GM19351 (cell line): ENCODE results near the gene INO80.

Source experiments
- ATAC-seq: cut with Tn5 transposase; IDR thresholded peaks from one replicate; pipeline ENCODE4 v1.9.1; 2021; ENCODE audit warnings: mild to moderate bottlenecking, moderate library complexity; ENCODE audit not compliant: unreplicated experiment

INO80 gene

GRCh38 chr15:41011055-41011815, 104.8 kb downstream of the INO80 start:
- no peak for ATAC-seq

GRCh38 chr15:41010345-41010744, 105.7 kb downstream of the INO80 start:
- no peak for ATAC-seq

GRCh38 chr15:41006479-41006878, 109.6 kb downstream of the INO80 start:
- ATAC-seq = no peak

GRCh38 chr15:41004490-41004889, 111.6 kb downstream of the INO80 start:
- ATAC-seq = no peak

GRCh38 chr15:41001524-41002214, 114.4 kb downstream of the INO80 start:
- no peak for ATAC-seq

GRCh38 chr15:40999190-40999589, 116.9 kb downstream of the INO80 start:
- no peak for ATAC-seq

- ATAC-seq = no peak
These were observed 120.4 kb downstream of the INO80 start for GRCh38 chr15:40995656-40996055.

- no peak for ATAC-seq
These were observed 123.3 kb downstream of the INO80 start for GRCh38 chr15:40992825-40993224.

GRCh38 chr15:40992241-40992741, 123.8 kb downstream of the INO80 start:
- no peak for ATAC-seq

GRCh38 chr15:40991355-40991754, 124.7 kb downstream of the INO80 start:
- ATAC-seq = no peak

GRCh38 chr15:40990789-40991188, 125.3 kb downstream of the INO80 start:
- no peak for ATAC-seq

- no peak for ATAC-seq
These were observed 126.0 kb downstream of the INO80 start for GRCh38 chr15:40990080-40990479.

- no peak for ATAC-seq
These were observed 127.9 kb downstream of the INO80 start for GRCh38 chr15:40988156-40988555.

- ATAC-seq = no peak
These were observed 129.3 kb downstream of the INO80 start for GRCh38 chr15:40986820-40987219.

- no peak for ATAC-seq
These were observed 130.3 kb downstream of the INO80 start for GRCh38 chr15:40985541-40986330.

- ATAC-seq = no peak
These were observed 131.1 kb downstream of the INO80 start for GRCh38 chr15:40984964-40985363.

- ATAC-seq = no peak
These were observed 131.7 kb downstream of the INO80 start for GRCh38 chr15:40984406-40984805.

- ATAC-seq = no peak
These were observed 133.2 kb downstream of the INO80 start for GRCh38 chr15:40982855-40983254.

GRCh38 chr15:40981186-40981585, 134.9 kb downstream of the INO80 start:
- no peak for ATAC-seq

GRCh38 chr15:40978562-40978961, 137.5 kb downstream of the INO80 start:
- ATAC-seq = no peak

- ATAC-seq = no peak
These were observed 137.9 kb downstream of the INO80 start for GRCh38 chr15:40978141-40978540.
